BJ (cell line): Measurements from ENCODE around the gene HMGCR. TPM values are rescaled to one million over a fixed set of nuclear protein-coding genes. Genes with fewer than 3 reads are reported as not detected.
"Not testable (repeated sequence)": the region's sequence is repeated elsewhere in the genome, so short reads cannot be mapped to it uniquely, and the experiment has no call there.

Experiments
- CTCF ChIA-PET: fragments of 350-600 bp; formaldehyde crosslinking; extraction: SDS; loops from one replicate; lab custom pipeline; 2021; ENCODE audit warnings: antibody characterized with exemption, inconsistent platforms; lab: Yijun Ruan, JAX
- POLR2A ChIA-PET: fragments of 300-600 bp; sonication (Branson Sonifier 250); formaldehyde crosslinking; extraction: SDS; loops from one replicate; lab custom pipeline; 2021; ENCODE audit warnings: antibody characterized with exemption; lab: Charles Lee
- DNase-seq: peaks from one replicate; pipeline ENCODE4 v3.0.0-alpha.2; 2011; ENCODE audit warnings: low read depth
- H3K27me3 ChIP-seq: 2 replicates; pipeline ENCODE4 v1.6.0; 2011; ENCODE audit warnings: low read length; ENCODE audit not compliant: control insufficient read depth, insufficient read depth
- H3K36me3 ChIP-seq: 2 replicates; pipeline ENCODE4 v1.5.1; 2011; ENCODE audit warnings: low read length; ENCODE audit not compliant: control insufficient read depth, insufficient read depth
- H3K4me3 ChIP-seq: 2 replicates; pipeline ENCODE4 v1.5.1; 2011; ENCODE audit warnings: low read depth, mild to moderate bottlenecking, control low read depth, low read length
- CTCF ChIP-seq: IDR thresholded peaks from 2 replicates; pipeline ENCODE4 v1.5.1; 2011; ENCODE audit warnings: low read depth, mild to moderate bottlenecking, control low read depth, inconsistent platforms, low read length, moderate library complexity; ENCODE audit not compliant: insufficient read depth
- polyA plus RNA-seq: library from polyadenylated mRNA; depleted of rRNA; stranded (reverse); fragments of >200 nt; gene quantifications from 2 replicates; pipeline ENCODE4 v1.2.3, GENCODE V29; 2011

The HMGCR gene
- polyA plus RNA-seq, 1 experiment, result 8.1 TPM

- CTCF ChIA-PET, result no interaction called here
- POLR2A ChIA-PET, result no interaction called here
- no peak for TF ChIP-seq CTCF
These were observed 26.8 kb upstream of the HMGCR start for GRCh38 chr5:75310212-75310611.

GRCh38 chr5:75319148-75319547 lies 17.9 kb upstream of the HMGCR start:
- DNase-seq, CTCF ChIA-PET, H3K36me3 ChIP-seq, H3K27me3 ChIP-seq, H3K4me3 ChIP-seq: not testable (repeated sequence)
- POLR2A ChIA-PET, result interaction anchor here (0.7 kb wide), 1 partner anchor 994 kb away, joined by 7 read pairs; no protein-coding TSS in a partner anchor

More at GRCh38 chr5:75310212-75310611, 26.8 kb upstream of the HMGCR start:
- no peaks in the 10 kb centered on the region for H3K36me3 ChIP-seq
- no peak overlapping the region for H3K4me3 ChIP-seq
- peaks cover 1% of the 10 kb centered on the region; the same call in 1 of the 2 replicates for H3K27me3 ChIP-seq
- DNase-seq, result no peak

GRCh38 chr5:75319638-75320037 lies 17.4 kb upstream of the HMGCR start:
- ChIA-PET CTCF (no interaction called here), POLR2A (interaction anchor here (0.7 kb wide), 1 partner anchor 994 kb away, joined by 7 read pairs; no protein-coding TSS in a partner anchor)
- H3K27me3 ChIP-seq, result no peaks in the 10 kb centered on the region
- no peak for TF ChIP-seq CTCF
- no peak overlapping the region for H3K4me3 ChIP-seq
- no peaks in the 10 kb centered on the region for H3K36me3 ChIP-seq
- DNase-seq, result no peak

GRCh38 chr5:75320371-75320770 lies 16.6 kb upstream of the HMGCR start:
- no peak overlapping the region for H3K4me3 ChIP-seq
- CTCF ChIA-PET, result interaction anchor here (1.3 kb wide), 1 partner anchor 10 kb away, joined by 4 read pairs; no protein-coding TSS in a partner anchor

GRCh38 chr5:75322066-75322465 lies 15.0 kb upstream of the HMGCR start:
- ChIA-PET CTCF (no interaction called here), POLR2A (no interaction called here)
- TF ChIP-seq CTCF, result no peak
- H3K36me3 ChIP-seq, result no peaks in the 10 kb centered on the region
- no peak overlapping the region for H3K4me3 ChIP-seq
- no peaks in the 10 kb centered on the region for H3K27me3 ChIP-seq
- no peak for DNase-seq

More at GRCh38 chr5:75320371-75320770, 16.6 kb upstream of the HMGCR start:
- TF ChIP-seq CTCF, result no peak
- no peak for DNase-seq
- POLR2A ChIA-PET, result no interaction called here
- H3K27me3 ChIP-seq, result no peaks in the 10 kb centered on the region
- H3K36me3 ChIP-seq, result no peaks in the 10 kb centered on the region

- TF ChIP-seq CTCF, result no peak
- no peaks in the 10 kb centered on the region for H3K36me3 ChIP-seq
- H3K4me3 ChIP-seq, result no peak overlapping the region
- CTCF ChIA-PET, result interaction anchor here (0.6 kb wide), 1 partner anchor 9 kb away, joined by 3 read pairs; no protein-coding TSS in a partner anchor
- H3K27me3 ChIP-seq, result no peaks in the 10 kb centered on the region; the same call in 1 of the 2 replicates
- POLR2A ChIA-PET, result no interaction called here
- DNase-seq, result no peak
These were observed 12.2 kb upstream of the HMGCR start for GRCh38 chr5:75324791-75325190.
